PC-9 (cell line): ENCODE measurements around the gene CAMTA1. TPM values are rescaled to one million over a fixed set of nuclear protein-coding genes. Genes with fewer than 3 reads are reported as not detected.

ENCODE experiments used
- BruUV-seq: library from RNA; stranded (reverse); fragments of 400-500 nt; replicated peaks from 2 replicates; lab custom pipeline; 2021; lab: Mats Ljungman, UMichigan
- CTCF ChIA-PET: fragments of 300-600 bp; sonication (Branson Sonifier 250); formaldehyde crosslinking; loops from one replicate; lab custom pipeline; 2022; ENCODE audit warnings: antibody characterized with exemption; lab: Charles Lee
- POLR2A ChIA-PET: fragments of 300-600 bp; sonication (Branson Sonifier 250); formaldehyde crosslinking; loops from one replicate; lab custom pipeline; 2022; ENCODE audit warnings: antibody characterized with exemption; ENCODE audit not compliant: unreplicated experiment; lab: Charles Lee
- DNase-seq, 2 experiments: peaks; one replicate each; pipeline versions ENCODE4 v3.0.0 to v3.0.0-alpha.2; 2015 to 2022; ENCODE audit warnings: mixed read lengths in 1 of 2
- H2AFZ ChIP-seq: fragments of 200-600 bp; sonication (generic); 2 replicates; pipeline ENCODE4 v1.8.1; 2017; ENCODE audit warnings: antibody characterized with exemption
- H3F3A ChIP-seq: fragments of 200-600 bp; sonication (generic); 2 replicates; pipeline ENCODE4 v1.8.1; 2017; ENCODE audit warnings: antibody characterized with exemption, mild to moderate bottlenecking, low read depth; ENCODE audit not compliant: insufficient read depth
- H3K27ac ChIP-seq: fragments of 200-600 bp; sonication (generic); 2 replicates; pipeline ENCODE4 v1.6.1; 2016; ENCODE audit warnings: mixed run types
- H3K27me3 ChIP-seq: fragments of 200-600 bp; sonication (generic); 2 replicates; pipeline ENCODE4 v1.6.1; 2016; ENCODE audit warnings: low read depth, mixed run types; ENCODE audit not compliant: insufficient read depth
- H3K36me3 ChIP-seq: fragments of 200-600 bp; sonication (generic); 2 replicates; pipeline ENCODE4 v1.6.1; 2016; ENCODE audit warnings: low read depth, mixed run types
- H3K4me1 ChIP-seq: fragments of 200-600 bp; sonication (generic); replicated peaks from 2 replicates; pipeline ENCODE4 v1.6.1; 2016; ENCODE audit warnings: mixed run types; ENCODE audit not compliant: insufficient read depth
- H3K4me2 ChIP-seq: fragments of 200-600 bp; sonication (generic); 2 replicates; pipeline ENCODE4 v1.6.1; 2017; ENCODE audit warnings: mixed run types
- H3K4me3 ChIP-seq: fragments of 200-600 bp; sonication (generic); 2 replicates; pipeline ENCODE4 v1.6.1; 2016; ENCODE audit warnings: mixed run types
- H3K79me2 ChIP-seq: fragments of 200-600 bp; sonication (generic); 2 replicates; pipeline ENCODE4 v1.6.1; 2017; ENCODE audit warnings: low read depth, mixed run types
- H3K9me2 ChIP-seq: fragments of 200-600 bp; sonication (generic); 2 replicates; pipeline ENCODE4 v1.8.1; 2017; ENCODE audit warnings: mild to moderate bottlenecking; ENCODE audit not compliant: insufficient read depth
- H3K9me3 ChIP-seq: fragments of 200-600 bp; sonication (generic); 2 replicates; pipeline ENCODE4 v1.8.1; 2016; ENCODE audit warnings: low read depth; ENCODE audit not compliant: insufficient read depth
- H4K20me1 ChIP-seq: fragments of 200-600 bp; sonication (generic); 2 replicates; pipeline ENCODE4 v1.8.1; 2017; ENCODE audit not compliant: insufficient read depth
- CTCF ChIP-seq: fragments of 200-600 bp; sonication (generic); conservative IDR thresholded peaks from 2 replicates; pipeline ENCODE4 v1.6.1; 2017; ENCODE audit warnings: mixed run types, antibody characterized with exemption, mild to moderate bottlenecking, moderate library complexity
- EZH2 ChIP-seq: fragments of 200-600 bp; sonication (generic); IDR thresholded peaks from 2 replicates; pipeline ENCODE4 v1.8.0; 2017; ENCODE audit warnings: antibody characterized with exemption, low read depth
- intact Hi-C: fragments of 100-400 bp; cut with micrococcal nuclease; formaldehyde crosslinking; loops from one replicate; pipeline ENCODE4 v1.10.0; 2022; ENCODE audit not compliant: unreplicated experiment
- total RNA-seq: library from RNA; stranded (reverse); gene quantifications from 2 replicates; pipeline ENCODE4 v1.2.3, GENCODE V29; 2021

Gene CAMTA1
- total RNA-seq, 1 experiment from 2014 or later: 72.3 TPM

DNA sequence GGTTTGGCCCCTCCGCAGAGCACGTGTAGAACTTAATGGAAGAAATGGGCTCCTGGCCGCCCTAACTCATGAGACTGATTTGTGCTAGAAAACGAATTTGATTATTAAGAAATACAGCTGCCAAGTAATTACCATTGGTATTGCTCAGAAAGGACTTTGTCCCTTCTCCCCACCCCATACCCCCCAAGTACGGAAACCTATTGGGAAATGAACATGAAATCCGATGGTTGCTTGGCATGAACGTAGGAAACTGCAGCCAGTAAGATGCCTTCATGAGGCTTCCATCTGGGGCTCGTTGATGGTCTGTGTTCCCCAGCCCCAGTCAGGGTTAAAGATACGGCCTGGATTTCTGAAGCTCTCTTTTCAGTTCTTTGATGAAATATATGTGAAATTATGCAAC, 1020.2 kb downstream of the CAMTA1 start:
- POLR2A ChIA-PET: no interaction called here
- BruUV-seq: no TSS peak
- CTCF ChIA-PET: no interaction called here

DNA sequence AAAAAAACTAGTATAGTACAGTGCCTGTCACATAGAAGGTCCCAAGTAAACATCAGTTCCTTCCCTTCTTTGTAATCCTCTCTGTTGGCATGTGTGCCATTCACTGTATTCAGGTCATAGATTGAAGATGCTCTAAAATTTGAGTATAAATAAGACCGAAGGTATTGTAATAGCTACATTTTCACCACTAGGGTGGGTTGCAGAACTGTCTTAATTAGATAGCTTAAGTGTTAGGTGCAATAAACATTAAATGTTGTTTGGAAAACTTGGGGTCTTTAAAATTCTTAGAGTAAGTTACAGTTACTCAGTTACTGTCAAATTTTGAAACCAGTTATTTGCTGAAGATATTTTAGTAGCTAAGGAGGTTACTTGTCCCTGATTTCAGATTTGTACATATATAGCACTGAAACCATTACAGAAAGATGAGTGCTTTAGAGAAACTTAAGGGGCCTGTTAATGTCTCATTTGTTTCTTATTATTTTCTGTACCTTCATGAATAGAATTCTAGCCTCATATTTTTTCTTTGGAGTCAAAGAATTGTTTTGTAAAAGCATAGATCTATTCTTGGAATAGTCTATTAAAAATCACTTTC, 1023.1 kb downstream of the CAMTA1 start:
- DNase-seq: no peak
- H3K27ac ChIP-seq: no peak overlapping the region
- no TSS peak for BruUV-seq
- CTCF ChIA-PET: interaction anchor here (0.5 to 1.0 kb wide), 6 partner anchors 13 to 1049 kb away, joined by 3 to 5 read pairs (median 3); no protein-coding TSS in a partner anchor
- H3K36me3 ChIP-seq: 0 out of 2 replicates have a peak, but pooled peaks cover 6% of the 10 kb centered on the region
- H3K4me3 ChIP-seq: no peak overlapping the region
- H3K4me1 ChIP-seq: no peaks in the 10 kb centered on the region
- intact Hi-C loops: no loop called here
- POLR2A ChIA-PET: interaction anchor here (0.7 kb wide), 1 partner anchor 253 kb away, joined by 3 read pairs; no protein-coding TSS in a partner anchor
- no peak overlapping the region for H2AFZ ChIP-seq
- no peaks in the 10 kb centered on the region for H3K9me2 ChIP-seq
- TF ChIP-seq EZH2 (no peak), CTCF (peak; percentile 68)
- no peak overlapping the region for H3K4me2 ChIP-seq
- no peaks in the 10 kb centered on the region for H4K20me1 ChIP-seq
- no peaks in the 10 kb centered on the region for H3K27me3 ChIP-seq
- no peaks in the 10 kb centered on the region for H3F3A ChIP-seq
- 0 out of 2 replicates have a peak, but pooled peaks cover 1% of the 10 kb centered on the region for H3K9me3 ChIP-seq
- no peaks in the 10 kb centered on the region for H3K79me2 ChIP-seq

More for the DNA sequence above, 1020.2 kb downstream of the CAMTA1 start:
- no peaks in the 10 kb centered on the region; the same call in 1 of the 2 replicates for H3K36me3 ChIP-seq
- no peaks in the 10 kb centered on the region for H3K9me3 ChIP-seq
- no peaks in the 10 kb centered on the region for H3K4me1 ChIP-seq
- no peaks in the 10 kb centered on the region for H3K79me2 ChIP-seq
- H3K27ac ChIP-seq: no peak overlapping the region
- H2AFZ ChIP-seq: no peak overlapping the region
- no peaks in the 10 kb centered on the region for H3K9me2 ChIP-seq
- TF ChIP-seq EZH2: no peak
- TF ChIP-seq CTCF: no peak
- H3F3A ChIP-seq: no peaks in the 10 kb centered on the region
- DNase-seq: no peak
- intact Hi-C loops: no loop called here
- no peaks in the 10 kb centered on the region for H3K27me3 ChIP-seq
- no peaks in the 10 kb centered on the region for H4K20me1 ChIP-seq
- H3K4me3 ChIP-seq: no peak overlapping the region
- no peak overlapping the region for H3K4me2 ChIP-seq

DNA sequence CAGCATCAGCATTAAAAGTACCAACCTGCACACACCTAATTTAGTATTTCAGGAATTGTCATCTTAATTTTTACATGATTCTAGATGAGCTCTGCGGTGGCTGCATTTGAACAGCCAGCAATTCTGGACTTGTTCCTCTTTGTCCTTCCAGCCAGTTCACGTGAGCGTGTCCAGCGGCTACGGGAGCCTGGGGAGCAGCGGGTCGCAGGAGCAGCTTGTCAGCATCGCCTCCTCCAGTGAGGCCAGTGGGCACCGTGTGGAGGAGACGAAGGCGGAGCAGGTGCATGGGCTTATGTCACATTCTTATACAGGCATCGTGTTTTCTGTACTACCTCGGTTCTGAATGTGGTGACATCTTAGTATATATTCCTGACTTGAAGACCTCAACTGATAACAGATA, 1024.5 kb downstream of the CAMTA1 start:
- DNase-seq: no peak
- POLR2A ChIA-PET: no interaction called here
- Histone ChIP-seq H3K79me2 (no peaks in the 10 kb centered on the region), H2AFZ (no peak overlapping the region), H3K27ac (no peak overlapping the region), H3F3A (no peaks in the 10 kb centered on the region), H3K4me2 (no peak overlapping the region), H4K20me1 (no peaks in the 10 kb centered on the region), H3K4me3 (no peak overlapping the region), H3K9me3 (peaks cover 10% of the 10 kb centered on the region; the same call in 1 of the 2 replicates), H3K27me3 (no peaks in the 10 kb centered on the region), H3K36me3 (0 out of 2 replicates have a peak, but pooled peaks cover 6% of the 10 kb centered on the region), H3K9me2 (no peaks in the 10 kb centered on the region), H3K4me1 (no peaks in the 10 kb centered on the region)
- intact Hi-C loops: no loop called here
- CTCF ChIA-PET: no interaction called here
- no TSS peak for BruUV-seq
- TF ChIP-seq EZH2 (no peak), CTCF (no peak)
